HG03575 (cell line): ENCODE data around the gene DUOX1.
"Not testable (repeated sequence)": the region's sequence is repeated elsewhere in the genome, so short reads cannot be mapped to it uniquely, and the experiment has no call there.

Experiments
- ATAC-seq: cut with Tn5 transposase; IDR thresholded peaks from one replicate; pipeline ENCODE4 v1.9.1; 2021; ENCODE audit not compliant: unreplicated experiment, insufficient number of reproducible peaks, low FRiP score; ENCODE audit errors: extremely low read depth

The DUOX1 gene

DNA sequence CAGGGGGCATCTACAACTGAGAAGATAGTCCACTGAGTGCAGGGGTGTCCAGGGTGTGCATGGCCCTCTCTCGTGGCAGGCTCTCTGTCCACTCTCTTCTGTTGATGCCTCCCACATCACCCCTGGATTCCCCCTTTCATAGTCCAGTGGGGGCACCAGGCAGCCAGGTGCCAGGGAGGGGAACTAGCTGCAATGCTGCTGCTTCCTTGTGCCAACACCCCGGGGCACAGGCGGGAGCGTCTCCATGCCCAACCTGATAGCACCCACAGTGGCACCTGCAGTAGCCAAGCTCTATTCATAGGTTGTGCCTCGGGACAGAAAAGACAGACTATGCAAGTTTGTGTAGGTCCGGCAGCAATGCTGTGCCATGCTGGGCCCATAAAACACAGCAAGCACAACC is 27.6 kb upstream of the DUOX1 start:
- no peak for ATAC-seq

DNA sequence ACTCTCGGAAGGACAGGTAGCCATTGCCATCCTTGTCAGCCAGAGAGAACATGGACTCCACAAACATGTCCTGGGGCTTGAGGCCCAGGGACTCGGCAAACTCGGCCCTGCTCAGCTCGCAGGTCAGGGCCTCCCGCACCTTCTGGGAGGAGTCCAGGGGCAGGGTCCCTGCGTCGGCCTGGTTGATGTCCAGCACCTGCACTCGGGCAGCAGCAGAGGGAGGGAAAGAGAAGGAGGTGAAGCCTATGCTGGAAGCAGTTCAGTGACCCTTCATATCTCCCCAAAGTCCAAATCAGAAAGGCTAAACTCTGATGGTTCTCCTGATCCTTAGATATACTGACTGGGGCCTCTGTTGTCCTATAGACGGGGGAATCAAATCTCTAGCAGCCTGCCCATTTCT is 25.6 kb upstream of the DUOX1 start:
- not testable (repeated sequence) for ATAC-seq

DNA sequence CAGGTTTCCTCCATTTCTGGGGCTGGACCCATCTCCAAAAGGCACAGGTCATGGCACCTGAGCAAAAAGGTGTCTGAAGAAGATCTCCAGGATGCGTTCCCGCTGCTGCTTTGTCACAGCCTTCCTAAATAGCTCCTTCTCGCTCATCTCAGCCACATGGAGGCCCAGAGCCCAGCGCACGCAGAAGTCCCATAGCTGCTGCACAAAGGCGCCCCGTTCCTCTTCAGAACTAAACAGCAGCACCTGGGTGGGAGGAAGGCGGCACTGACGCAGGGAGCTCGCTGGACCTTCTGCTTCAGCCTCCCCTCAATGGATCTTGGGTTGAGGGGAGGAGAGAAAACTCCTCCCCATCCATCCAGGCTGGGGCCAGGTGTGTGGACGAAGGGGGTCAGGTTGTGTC is 24.2 kb upstream of the DUOX1 start:
- no peak for ATAC-seq

DNA sequence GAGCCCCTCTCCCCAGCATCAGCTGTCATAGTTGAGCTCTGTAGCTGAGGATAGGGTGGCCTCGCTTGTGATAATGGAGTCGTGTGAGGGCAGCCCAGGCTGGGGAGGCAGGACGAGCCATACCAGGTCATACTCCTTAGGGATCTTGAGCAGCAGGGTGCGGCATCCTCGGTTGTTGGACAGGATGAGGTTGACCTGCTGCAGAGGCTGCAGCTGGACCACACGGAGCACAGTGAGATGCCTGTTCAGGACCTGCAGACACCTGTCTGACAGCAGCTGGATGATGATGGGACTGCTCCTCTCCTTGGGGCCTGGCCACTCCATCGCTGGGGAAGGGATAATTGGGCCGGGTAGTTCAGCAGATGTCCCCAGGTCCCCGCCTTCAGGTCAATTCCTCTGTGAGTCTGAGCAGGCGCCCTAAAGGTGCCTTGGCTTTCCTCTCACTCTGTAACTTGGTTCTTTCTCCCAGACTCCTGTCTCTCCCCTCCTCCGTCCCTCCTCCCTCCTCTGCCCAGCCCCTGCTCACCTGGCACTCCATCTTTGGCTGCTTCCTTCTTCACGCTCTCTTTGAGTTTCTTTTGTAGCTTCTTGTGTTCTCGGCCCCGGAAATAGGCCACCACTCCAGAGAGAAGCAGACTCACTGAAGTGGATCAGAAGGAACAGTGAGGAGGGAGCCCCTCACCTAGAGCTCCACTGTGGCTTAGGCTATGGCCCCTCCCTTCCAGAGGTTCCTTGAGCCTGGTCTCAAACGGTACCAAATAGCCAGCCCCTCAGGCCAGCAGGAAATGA is 23.6 kb upstream of the DUOX1 start:
- no peak for ATAC-seq

DNA sequence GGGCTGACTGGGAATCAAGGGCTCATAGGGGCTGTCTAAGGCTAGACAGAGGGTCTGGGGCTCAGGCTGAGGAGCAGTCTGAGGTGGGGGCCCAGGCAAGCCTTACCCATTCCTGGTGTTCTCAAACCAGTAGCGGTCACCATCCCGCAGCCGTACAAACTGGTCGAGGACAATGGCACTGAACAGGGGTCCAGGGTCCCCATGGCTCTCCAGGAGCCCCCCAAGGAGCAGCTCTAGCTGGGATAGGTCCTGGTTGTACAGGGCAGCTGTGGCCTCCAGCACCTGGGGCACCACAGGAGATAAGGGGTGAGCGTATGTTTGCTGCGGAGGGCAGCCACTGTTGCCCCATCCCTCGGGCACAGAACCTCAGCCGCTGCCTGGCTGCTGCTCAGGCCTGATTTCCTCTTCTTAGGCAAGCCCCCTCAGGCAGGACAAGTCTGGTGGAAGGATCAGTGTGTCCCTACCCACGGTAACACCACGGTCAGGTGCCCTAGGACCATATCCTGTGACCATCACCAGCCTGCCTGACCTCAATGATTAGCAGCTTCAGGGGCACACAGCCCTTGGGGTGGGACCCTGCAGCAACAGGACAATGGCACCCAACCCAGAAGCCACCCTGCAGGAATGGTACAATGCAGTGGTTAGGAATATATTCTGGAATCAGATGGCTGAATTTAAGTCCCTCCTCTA is 21.7 kb upstream of the DUOX1 start:
- no peak for ATAC-seq

DNA sequence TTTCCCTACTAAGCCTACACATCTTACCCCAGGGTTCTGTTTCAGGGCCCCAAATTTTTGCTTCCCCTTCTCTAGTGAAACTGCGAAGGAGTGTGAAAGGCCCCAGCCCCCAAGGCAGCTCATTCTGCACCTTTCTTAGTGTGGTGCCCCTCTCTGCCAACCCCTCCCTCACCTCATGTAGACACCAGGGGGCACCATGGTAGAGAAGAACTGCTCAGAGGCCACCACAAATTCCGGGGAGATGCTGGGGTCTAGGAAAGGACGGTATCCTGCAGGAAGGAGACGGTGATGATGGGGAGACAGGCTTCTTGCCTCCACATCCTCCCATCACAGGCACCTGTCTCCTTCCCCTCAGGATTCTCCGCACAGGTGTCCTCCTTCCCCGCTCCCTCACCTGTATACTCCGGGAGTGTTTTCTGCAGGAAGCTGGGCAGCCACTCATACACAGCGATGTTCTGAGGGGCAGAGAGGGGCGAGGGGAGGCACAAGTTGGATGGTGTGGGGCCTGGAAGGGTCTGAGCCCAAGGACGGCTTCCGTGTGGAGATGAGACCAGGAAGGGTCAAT is 19.5 kb upstream of the DUOX1 start:
- ATAC-seq, result no peak

DNA sequence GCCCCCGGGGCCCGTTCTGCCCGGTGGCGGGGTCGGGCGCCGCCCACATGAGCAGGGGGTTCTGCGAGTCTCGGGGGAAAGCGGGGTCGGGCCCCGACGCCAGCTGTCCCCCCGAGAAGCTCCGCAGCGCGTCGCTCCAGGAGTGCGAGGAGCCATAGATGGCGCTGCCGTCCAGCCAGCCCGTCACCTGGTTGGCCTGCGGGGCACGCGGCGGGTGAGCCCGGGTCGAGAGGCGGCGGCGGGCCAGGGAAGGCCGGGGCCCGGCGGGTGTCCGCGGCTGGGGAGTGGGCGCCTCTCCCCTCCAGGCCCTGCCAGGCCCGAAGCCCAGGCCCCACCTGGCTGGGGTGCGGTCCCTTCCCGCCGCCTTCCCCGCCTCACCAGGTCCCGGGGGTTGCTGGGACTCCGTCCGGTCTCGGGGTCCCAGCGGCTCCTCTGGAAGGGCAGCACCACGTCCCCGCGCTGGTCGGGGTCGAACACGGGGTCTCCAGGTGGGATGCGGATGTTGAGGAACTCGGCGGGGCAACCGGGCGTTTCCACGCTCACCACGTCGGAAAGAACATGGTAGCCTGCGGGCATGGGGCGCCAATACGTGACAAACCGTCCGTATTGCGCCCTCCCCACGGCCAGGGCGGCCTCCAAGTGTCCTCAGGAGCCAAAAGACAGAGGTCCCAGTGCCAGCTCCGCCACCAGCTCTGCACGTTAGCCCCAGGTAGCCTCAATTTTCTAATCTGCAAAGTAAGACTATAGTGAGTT is 18.2 kb upstream of the DUOX1 start:
- ATAC-seq, result no peak

DNA sequence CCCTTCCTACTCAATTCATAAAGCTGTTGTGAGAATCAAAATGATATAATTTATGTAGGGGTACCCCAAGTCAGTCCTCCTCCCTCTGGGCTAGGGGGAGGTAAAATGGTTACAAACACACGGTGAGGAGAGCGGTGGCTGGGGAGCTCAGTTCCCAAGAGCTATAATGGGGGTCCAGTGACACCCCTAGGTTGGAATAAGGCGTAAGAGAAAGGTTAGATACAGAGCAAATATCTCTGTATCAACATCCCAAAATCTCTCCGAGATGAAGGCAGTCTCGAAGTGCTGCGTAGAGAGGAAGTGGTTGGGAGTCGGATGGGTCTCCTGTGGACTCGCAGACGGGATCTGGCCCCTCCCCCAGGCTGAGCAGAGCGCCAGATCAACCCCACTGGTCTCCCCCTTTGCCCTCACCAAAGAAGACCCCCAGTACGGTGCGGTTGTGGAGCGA is 17.6 kb upstream of the DUOX1 start:
- no peak for ATAC-seq

DNA sequence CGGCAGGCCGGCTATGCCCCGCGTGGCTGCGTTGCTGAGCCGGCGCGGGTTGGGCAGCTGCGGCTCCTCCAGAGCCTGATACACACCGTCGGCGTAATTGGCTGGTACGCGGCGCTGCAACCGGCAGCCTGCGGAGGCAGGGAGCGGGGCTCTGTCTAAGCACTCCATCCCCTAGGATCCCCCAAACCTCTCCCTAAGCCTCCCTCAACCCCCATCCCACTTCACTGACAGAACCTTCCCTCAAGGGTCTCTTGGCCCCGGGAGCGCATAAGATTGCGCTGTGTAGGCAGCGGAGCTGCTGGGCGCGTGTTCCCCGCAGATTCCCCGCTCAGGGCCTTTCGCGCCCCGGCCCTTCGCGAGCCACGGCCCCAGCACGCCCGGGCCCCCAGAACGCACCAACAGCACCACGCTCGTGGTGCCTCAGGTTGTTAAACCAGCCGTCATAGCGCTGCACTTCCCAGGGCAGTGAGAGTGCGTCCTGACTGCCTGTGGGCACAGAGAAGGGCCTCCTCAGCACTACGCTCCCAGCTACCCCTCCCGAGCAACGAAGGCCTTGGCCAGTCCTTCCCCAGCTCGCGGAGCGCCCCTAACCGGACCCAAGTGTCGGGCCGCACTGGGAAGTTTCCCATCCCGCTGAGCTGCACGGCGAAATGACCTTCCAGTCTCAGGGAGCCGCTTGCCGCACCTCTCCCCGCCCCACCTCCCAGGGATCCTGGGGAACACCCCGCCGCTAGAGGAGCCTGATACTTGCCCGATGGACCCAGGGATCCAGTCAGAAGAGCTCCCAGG is 17.0 kb upstream of the DUOX1 start:
- no peak for ATAC-seq

DNA sequence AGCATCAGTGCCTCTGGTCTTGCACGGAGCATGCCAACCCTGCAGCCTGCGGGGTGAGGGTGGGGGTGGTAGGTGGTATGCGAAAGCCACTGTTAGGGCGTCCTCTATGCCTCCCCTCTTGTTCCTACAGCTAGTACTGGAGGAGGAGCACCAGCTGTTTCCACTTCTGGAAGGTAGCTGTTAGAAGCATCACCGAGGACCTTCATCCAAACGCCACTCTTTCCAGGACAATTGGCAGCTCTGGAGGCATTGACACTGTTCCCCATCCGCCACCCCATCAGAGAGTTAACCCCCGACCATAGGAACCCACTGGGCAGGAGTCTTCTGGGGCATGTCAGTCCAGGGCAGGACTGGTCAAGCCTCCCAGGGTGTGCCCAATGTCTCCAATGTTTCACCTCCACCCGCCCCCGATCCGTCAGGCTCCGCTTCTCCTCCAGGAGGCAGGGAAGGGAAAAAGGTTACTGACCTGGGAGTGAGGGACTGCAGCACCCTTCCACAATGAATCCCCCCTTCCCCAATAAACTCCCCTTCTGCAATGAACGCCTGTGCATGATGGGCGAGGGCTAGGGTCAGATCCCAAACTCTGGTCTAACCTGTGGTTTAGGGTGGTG is 16.3 kb upstream of the DUOX1 start:
- no peak for ATAC-seq

DNA sequence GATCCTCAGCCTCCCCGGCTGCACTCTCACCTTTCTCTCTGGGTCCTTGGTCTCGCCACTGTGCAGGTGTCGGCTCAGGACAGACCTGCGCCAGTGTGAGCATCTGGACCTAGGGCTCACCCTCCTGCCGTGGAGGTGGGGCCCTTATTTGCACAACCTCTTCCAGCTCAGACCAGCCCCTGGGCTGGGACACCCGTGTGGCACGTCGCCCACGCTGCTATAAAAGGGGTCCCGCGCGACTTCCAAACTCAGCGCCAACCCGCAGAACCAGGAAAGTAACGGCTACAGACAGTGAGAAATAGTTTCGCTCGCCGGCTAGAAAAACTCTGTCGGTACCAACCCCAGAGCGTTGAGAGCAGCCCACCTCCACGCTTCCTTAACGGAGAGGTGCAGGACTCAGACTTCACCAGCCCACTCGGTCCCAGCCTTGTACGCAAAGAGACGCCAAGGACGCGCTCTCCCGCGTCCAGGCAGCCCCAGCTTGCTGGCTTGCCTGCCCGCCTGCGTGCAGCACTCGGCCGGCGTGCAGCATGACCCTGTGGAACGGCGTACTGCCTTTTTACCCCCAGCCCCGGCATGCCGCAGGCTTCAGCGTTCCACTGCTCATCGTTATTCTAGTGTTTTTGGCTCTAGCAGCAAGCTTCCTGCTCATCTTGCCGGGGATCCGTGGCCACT is 15.6 kb upstream of the DUOX1 start, which contains the start of the genes DUOX2 and DUOXA2:
Gene DUOX2, minus strand, starts transcription at position 97 of the 675 bp plus-strand sequence. CDS start 761 bp downstream, outside the sequence.
Gene DUOXA2, plus strand, starts transcription at position 251 of the 675 bp plus-strand sequence. Its CDS starts 280 bp downstream, at position 531.
- no peak for ATAC-seq

DNA sequence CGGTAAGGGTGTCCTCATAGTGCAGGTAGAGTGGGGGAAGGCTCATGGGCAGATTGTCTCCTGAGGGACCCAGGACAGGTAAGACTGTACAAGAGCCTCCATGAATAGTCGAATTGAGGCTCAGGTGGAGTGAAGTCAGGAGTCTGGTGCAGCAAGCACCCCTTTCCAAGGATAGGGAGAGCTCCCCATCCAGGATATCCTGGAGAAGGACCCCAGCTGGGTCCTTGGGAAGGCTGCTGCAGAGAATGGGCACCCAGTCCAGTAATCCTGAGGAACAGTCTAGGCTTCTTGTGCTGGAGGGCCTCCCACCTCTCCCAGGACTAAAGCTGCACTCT is 15.1 kb upstream of the DUOX1 start:
- ATAC-seq, result no peak

DNA sequence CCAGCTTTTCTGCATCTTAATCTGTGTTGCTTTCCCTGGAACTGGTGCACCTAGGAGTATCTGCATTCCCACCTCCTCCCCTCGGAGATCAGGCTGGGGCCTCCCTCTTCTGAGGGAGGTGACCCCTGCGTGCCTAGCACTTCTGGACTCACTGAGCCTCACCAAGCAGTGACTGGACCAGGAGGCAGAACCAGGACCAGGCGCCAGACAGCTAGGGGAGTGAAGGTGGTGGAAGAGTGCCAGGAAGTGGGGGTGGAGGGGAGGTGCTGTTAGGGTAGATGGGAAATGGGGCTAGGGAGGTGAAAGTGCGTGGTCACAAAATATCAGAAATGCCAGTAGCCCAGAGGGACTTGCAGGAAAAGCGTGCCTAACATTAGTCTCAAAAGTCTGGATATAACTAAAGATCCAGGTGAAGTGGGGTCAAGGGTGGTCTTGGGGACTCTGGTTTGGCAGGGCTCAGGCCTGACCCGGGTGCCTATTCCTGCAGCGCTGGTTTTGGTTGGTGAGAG is 14.4 kb upstream of the DUOX1 start:
- ATAC-seq, result no peak

DNA sequence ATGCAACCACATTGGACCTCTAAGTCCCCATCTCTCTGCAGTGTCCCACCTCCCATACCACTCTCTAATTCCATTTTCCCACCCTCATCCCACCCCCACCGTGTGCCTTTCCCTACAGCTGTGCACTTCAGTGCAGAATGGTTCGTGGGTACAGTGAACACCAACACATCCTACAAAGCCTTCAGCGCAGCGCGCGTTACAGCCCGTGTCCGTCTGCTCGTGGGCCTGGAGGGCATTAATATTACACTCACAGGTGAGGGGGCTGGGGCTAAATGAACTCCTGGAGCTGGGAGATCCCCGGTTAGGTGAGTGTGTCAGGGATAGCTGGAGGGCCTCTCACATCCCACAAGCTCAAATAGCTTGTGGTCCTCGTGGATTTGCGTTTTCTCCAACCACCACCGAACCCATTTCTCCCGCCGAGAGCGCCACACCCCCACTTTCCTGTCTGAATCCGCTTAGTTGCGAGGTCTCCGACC is 13.8 kb upstream of the DUOX1 start:
- no peak for ATAC-seq

DNA sequence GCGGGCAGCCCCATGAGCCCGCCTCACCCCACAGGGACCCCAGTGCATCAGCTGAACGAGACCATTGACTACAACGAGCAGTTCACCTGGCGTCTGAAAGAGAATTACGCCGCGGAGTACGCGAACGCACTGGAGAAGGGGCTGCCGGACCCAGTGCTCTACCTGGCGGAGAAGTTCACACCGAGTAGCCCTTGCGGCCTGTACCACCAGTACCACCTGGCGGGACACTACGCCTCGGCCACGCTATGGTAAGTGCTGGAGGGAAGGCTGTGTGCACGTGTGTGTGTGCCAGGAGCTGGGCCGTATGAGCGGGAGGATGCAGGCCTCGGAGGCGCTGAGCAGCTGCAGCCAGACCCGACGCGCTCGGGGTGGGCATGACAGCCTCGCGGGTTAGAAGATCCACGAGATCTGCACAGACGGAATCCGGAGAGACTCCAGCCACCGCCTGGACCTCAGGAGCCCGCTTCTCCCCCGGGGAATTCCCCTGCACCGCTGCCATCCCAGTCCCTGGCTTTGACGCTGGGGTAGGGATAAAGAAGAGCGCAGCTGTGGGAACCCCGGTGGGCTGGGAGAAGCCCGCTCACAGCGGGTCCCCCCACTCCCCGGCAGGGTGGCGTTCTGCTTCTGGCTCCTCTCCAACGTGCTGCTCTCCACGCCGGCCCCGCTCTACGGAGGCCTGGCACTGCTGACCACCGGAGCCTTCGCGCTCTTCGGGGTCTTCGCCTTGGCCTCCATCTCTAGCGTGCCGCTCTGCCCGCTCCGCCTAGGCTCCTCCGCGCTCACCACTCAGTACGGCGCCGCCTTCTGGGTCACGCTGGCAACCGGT is 13.1 kb upstream of the DUOX1 start:
- ATAC-seq, result no peak

DNA sequence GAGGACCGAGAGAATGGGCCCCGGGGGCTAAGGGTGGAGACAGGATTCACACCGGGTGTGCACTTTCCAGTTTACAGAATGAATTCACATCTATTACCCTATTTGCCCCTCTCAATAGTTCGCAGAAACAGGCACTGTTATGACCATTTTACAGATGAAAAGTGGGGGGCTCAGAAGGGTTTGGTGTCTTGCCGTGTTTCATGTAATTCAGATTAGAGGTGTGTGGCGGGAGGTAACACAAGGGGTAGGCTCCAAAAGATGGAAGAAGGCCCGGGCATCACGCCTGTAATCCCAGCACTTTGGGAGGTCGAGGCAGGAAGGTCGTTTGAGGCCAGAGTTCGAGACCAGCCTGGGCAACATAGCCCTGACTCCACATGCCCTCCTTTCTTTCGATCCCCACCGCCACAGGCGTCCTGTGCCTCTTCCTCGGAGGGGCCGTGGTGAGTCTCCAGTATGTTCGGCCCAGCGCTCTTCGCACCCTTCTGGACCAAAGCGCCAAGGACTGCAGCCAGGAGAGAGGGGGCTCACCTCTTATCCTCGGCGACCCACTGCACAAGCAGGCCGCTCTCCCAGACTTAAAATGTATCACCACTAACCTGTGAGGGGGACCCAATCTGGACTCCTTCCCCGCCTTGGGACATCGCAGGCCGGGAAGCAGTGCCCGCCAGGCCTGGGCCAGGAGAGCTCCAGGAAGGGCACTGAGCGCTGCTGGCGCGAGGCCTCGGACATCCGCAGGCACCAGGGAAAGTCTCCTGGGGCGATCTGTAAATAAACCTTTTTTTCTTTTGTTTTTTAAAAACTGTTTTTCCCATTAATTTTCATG is 12.3 kb upstream of the DUOX1 start:
- no peak for ATAC-seq
